ENCODE measurements around the gene LRIT2. TPM values are rescaled to one million over a fixed set of nuclear protein-coding genes. Genes with fewer than 3 reads are reported as not detected.

The LRIT2 gene
- polyA plus RNA-seq, 1 experiment, result not detected

DNA sequence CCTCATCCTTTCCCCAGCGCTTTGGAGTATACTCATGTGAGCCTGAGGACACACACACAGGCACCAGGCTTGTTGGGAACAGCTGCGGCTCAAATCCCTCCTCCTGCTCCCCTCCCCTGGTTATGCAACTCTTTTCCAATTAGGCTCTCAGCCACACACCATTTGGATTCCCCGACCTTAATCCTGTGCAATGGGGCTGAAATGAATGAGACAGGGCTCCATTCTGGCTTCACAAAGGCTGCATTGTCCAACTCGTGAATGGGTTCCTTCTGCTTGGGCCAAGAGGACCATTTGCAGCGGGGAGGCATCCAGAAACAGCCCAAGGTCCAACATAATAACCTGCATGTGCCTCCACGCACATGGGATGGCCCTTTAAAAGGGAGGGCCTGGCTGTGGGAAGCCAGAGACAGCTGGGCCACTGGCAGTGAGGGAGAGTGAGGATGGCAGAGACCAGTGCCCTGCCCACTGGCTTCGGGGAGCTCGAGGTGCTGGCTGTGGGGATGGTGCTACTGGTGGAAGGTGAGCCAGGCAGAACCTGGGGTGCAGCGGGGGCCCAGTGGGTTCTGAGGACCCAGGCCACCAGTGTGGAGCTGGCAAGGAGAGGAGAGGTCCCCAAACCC is 19.4 kb upstream of the LRIT2 start, which contains the start of gene RGR:
RGR (plus strand) TSS at position 403 of the 620 bp plus-strand sequence; CDS start at position 441, 38 bp downstream.
- DNase-seq (ENCODE audit: low read depth, low spot score), result no peak

DNA sequence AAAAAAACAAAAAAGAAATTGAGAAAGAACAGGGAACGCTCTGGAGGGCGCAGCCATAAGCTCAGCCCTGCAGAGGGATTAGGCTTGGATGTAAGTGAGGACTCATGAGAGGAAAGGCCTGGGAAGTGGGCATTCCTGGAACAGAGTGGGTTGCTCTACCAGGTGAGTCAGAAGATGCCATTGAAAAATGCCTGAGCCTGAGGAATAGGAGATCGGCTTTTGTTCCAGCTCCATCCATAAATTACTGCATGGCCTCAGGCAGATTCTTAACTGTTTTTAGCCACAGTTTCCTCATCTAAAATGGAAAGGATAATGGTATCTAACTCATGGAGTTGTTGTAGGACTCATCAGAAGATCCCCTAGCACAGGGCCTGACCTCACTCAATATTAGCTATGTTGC is 18.4 kb upstream of the LRIT2 start:
- TF ChIP-seq, protein P1, sequence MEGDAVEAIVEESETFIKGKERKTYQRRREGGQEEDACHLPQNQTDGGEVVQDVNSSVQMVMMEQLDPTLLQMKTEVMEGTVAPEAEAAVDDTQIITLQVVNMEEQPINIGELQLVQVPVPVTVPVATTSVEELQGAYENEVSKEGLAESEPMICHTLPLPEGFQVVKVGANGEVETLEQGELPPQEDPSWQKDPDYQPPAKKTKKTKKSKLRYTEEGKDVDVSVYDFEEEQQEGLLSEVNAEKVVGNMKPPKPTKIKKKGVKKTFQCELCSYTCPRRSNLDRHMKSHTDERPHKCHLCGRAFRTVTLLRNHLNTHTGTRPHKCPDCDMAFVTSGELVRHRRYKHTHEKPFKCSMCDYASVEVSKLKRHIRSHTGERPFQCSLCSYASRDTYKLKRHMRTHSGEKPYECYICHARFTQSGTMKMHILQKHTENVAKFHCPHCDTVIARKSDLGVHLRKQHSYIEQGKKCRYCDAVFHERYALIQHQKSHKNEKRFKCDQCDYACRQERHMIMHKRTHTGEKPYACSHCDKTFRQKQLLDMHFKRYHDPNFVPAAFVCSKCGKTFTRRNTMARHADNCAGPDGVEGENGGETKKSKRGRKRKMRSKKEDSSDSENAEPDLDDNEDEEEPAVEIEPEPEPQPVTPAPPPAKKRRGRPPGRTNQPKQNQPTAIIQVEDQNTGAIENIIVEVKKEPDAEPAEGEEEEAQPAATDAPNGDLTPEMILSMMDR (IDR thresholded peaks at IDR 0.05; ENCODE audit: low read depth, low read length), result no peak
- DNase-seq (ENCODE audit: low read depth, low spot score), result no peak
- CTCF ChIA-PET, result interaction anchor here (1.0 to 2.6 kb wide), 3 partner anchors 13 to 23 kb away, joined by 4 to 6 read pairs (median 6); no protein-coding TSS in a partner anchor
- Histone ChIP-seq H3K27ac (ENCODE audit: low read depth, low read length) (no peak overlapping the region), H3K4me3 (ENCODE audit: low read depth, low read length) (no peak overlapping the region), H3K9me3 (ENCODE audit: control insufficient read depth, insufficient read depth, low read length) (no peaks in the 10 kb centered on the region), H3K27me3 (ENCODE audit: control insufficient read depth, insufficient read depth, low read length) (peaks cover 29% of the 10 kb centered on the region)
- POLR2A ChIA-PET, result no interaction called here

More for the DNA sequence above, 19.4 kb upstream of the LRIT2 start, which contains the start of gene RGR:
- ChIA-PET POLR2A (no interaction called here), CTCF (interaction anchor here (1.3 to 2.6 kb wide), 2 partner anchors 12 to 20 kb away, joined by 6 read pairs; no protein-coding TSS in a partner anchor)
- H3K9me3 ChIP-seq (ENCODE audit: control insufficient read depth, insufficient read depth, low read length), result no peaks in the 10 kb centered on the region
- H3K27me3 ChIP-seq (ENCODE audit: control insufficient read depth, insufficient read depth, low read length), result peaks cover 29% of the 10 kb centered on the region
- H3K27ac ChIP-seq (ENCODE audit: low read depth, low read length), result no peak within 1 kb of the TSS
- TF ChIP-seq, protein P1 (IDR thresholded peaks at IDR 0.05; ENCODE audit: low read depth, low read length), result no peak
- no peak within 1 kb of the TSS for H3K4me3 ChIP-seq (ENCODE audit: low read depth, low read length)

DNA sequence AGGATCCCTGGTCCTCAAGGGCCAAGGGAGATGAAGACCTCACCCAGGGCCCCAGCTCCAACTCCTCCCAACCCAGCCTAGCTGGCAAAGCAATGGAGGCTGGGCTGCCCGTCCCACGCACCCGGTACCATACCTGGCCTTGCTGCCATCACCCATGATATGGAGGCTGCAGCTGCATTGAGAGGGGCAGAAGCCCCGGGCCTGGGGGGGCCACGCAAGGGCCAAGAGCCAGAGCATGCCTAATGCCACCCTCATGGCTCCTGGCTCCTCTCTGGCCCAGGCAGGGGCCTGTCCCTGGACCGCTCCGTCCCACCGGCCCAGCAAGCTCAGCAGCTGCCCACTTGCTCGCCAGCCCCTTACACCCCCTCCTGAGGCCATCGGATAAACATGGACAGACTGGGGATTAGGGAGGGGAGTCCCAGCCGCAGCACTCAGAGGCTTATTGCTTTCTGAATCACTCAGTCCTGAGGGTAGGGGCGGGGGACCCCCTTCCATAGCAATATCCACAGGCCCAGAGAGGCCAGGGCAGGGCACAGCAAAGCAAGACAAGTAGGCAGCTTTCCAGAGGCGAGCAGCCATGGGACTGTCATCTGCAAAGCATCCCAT is 15.9 kb upstream of the LRIT2 start, which contains the start of gene LRIT1:
LRIT1 (minus strand) TSS at position 362 of the 606 bp plus-strand sequence; CDS start at position 255, 107 bp downstream.
- TF ChIP-seq, protein P1 (IDR thresholded peaks at IDR 0.05; ENCODE audit: low read depth, low read length), result no peak
- ChIA-PET POLR2A (no interaction called here), CTCF (no interaction called here)
- no peak for DNase-seq (ENCODE audit: low read depth, low spot score)
- no peak within 1 kb of the TSS for H3K4me3 ChIP-seq (ENCODE audit: low read depth, low read length)
- H3K27ac ChIP-seq (ENCODE audit: low read depth, low read length), result no peak within 1 kb of the TSS
- peaks cover 22% of the 10 kb centered on the region for H3K27me3 ChIP-seq (ENCODE audit: control insufficient read depth, insufficient read depth, low read length)
- no peaks in the 10 kb centered on the region; the same call in 1 of the 2 replicates for H3K9me3 ChIP-seq (ENCODE audit: control insufficient read depth, insufficient read depth, low read length)

DNA sequence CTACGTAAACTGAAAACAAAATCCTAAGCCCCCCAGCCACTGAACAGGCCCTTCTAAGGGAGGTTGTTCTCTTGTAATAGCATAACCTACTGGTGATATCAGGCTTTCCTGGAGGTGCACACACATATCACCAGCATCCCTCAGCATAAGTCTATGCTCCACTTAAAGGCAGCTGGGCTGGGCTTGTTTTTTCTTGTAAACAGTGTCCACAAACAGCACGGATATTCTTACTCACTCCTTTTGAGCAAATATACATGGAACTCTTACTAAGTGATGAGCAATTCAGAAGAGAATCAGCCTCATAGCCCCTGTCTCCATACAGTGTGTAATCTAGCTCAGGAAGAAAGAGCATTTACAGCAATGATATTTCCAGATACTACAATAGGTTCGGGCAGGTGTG is 13.6 kb upstream of the LRIT2 start:
- TF ChIP-seq, protein P1 (IDR thresholded peaks at IDR 0.05; ENCODE audit: low read depth, low read length), result no peak
- Histone ChIP-seq H3K27ac (ENCODE audit: low read depth, low read length) (no peak overlapping the region), H3K9me3 (ENCODE audit: control insufficient read depth, insufficient read depth, low read length) (no peaks in the 10 kb centered on the region; the same call in 1 of the 2 replicates), H3K4me3 (ENCODE audit: low read depth, low read length) (no peak overlapping the region), H3K27me3 (ENCODE audit: control insufficient read depth, insufficient read depth, low read length) (peaks cover 10% of the 10 kb centered on the region)
- ChIA-PET CTCF (interaction anchor here (1.5 kb wide), 1 partner anchor 18 kb away, joined by 5 read pairs; no protein-coding TSS in a partner anchor), POLR2A (no interaction called here)
- no peak for DNase-seq (ENCODE audit: low read depth, low spot score)
